CD14-positive monocyte (primary cell): ENCODE data around the gene EXOC8. TPM values are rescaled to one million over a fixed set of nuclear protein-coding genes. Genes with fewer than 3 reads are reported as not detected.

Source experiments
- DNase-seq, 3 donors: peaks; one replicate each; pipeline ENCODE4 v3.0.0-alpha.2; 2011 to 2022
- H2AFZ ChIP-seq: 2 replicates; pipeline ENCODE4 v1.6.0; 2012; ENCODE audit warnings: mild to moderate bottlenecking, low read depth, low read length, inconsistent platforms; ENCODE audit not compliant: insufficient read depth, poor library complexity, severe bottlenecking
- H3K27ac ChIP-seq, 2 donors: 1 replicate in 1 of 2; 2 replicates in 1 of 2; pipeline ENCODE4 v1.5.1; 2012 to 2013; ENCODE audit warnings: low read length in 2 of 2, control low read depth in 1 of 2, inconsistent platforms in 1 of 2, low read depth in 1 of 2, mild to moderate bottlenecking in 1 of 2
- H3K27me3 ChIP-seq, 2 donors: one replicate each; pipeline versions ENCODE4 v1.6.0 to v1.6.1; 2011 to 2013; ENCODE audit warnings: low read length in 2 of 2; ENCODE audit not compliant: control insufficient read depth in 2 of 2, insufficient read depth in 2 of 2
- H3K36me3 ChIP-seq, 2 donors: replicated peaks in 1 of 2; 1 replicate in 1 of 2; 2 replicates in 1 of 2; pipeline versions ENCODE4 v1.5.1 to v1.6.1; 2012 to 2013; ENCODE audit warnings: low read length in 2 of 2, control low read depth in 1 of 2, inconsistent platforms in 1 of 2, mild to moderate bottlenecking in 1 of 2; ENCODE audit not compliant: insufficient read depth in 2 of 2, control insufficient read depth in 1 of 2
- H3K4me1 ChIP-seq, 2 donors: 1 replicate in 1 of 2; 2 replicates in 1 of 2; pipeline versions ENCODE4 v1.5.1 to v1.6.1; 2012 to 2013; ENCODE audit warnings: low read length in 2 of 2, control low read depth in 1 of 2, inconsistent platforms in 1 of 2, mild to moderate bottlenecking in 1 of 2, moderate library complexity in 1 of 2; ENCODE audit not compliant: insufficient read depth in 2 of 2, control insufficient read depth in 1 of 2
- H3K4me2 ChIP-seq: replicated peaks from 2 replicates; pipeline ENCODE3; 2012; ENCODE audit warnings: low read length, moderate library complexity, mild to moderate bottlenecking; ENCODE audit not compliant: poor library complexity, severe bottlenecking; ENCODE audit errors: extremely low read depth
- H3K4me3 ChIP-seq, 3 experiments: fragments of 200-600 bp in 1 of 3; sonication (generic) in 1 of 3; replicated peaks in 1 of 3; 1 replicate in 2 of 3; 2 replicates in 1 of 3; pipeline ENCODE4 v1.5.1; 2011 to 2013; ENCODE audit warnings: low read length in 3 of 3, mild to moderate bottlenecking in 3 of 3, control low read depth in 2 of 3, low read depth in 2 of 3, inconsistent platforms in 1 of 3, moderate library complexity in 1 of 3
- H3K79me2 ChIP-seq: 2 replicates; pipeline ENCODE4 v1.6.0; 2012; ENCODE audit warnings: mild to moderate bottlenecking, control low read depth, inconsistent platforms, low read length, moderate library complexity; ENCODE audit not compliant: insufficient read depth
- H3K9ac ChIP-seq: 2 replicates; pipeline ENCODE4 v1.6.0; 2017; ENCODE audit warnings: low read length, mild to moderate bottlenecking; ENCODE audit not compliant: insufficient read depth, poor library complexity, severe bottlenecking
- H3K9me3 ChIP-seq, 2 donors: replicated peaks in 1 of 2; 1 replicate in 1 of 2; 2 replicates in 1 of 2; pipeline versions ENCODE4 v1.5.1 to v1.6.1; 2012 to 2013; ENCODE audit warnings: low read length in 2 of 2, control low read depth in 1 of 2; ENCODE audit not compliant: control insufficient read depth in 1 of 2, insufficient read depth in 1 of 2
- H4K20me1 ChIP-seq: 2 replicates; pipeline ENCODE4 v1.6.0; 2012; ENCODE audit warnings: mild to moderate bottlenecking, low read length, control low read depth, moderate library complexity; ENCODE audit not compliant: insufficient read depth
- H3K27ac Mint-ChIP-seq, 7 donors: one replicate each; pipeline ENCODE4 v1.8.0; 2020; ENCODE audit warnings: mild to moderate bottlenecking in 7 of 7, mixed read lengths in 7 of 7, moderate library complexity in 6 of 7, inconsistent platforms in 2 of 7
- H3K27me3 Mint-ChIP-seq, 3 donors: one replicate each; pipeline ENCODE4 v1.8.0; 2021 to 2022; ENCODE audit warnings: low read depth in 3 of 3, mild to moderate bottlenecking in 3 of 3, mixed read lengths in 3 of 3, moderate library complexity in 3 of 3, inconsistent platforms in 1 of 3
- H3K36me3 Mint-ChIP-seq, 2 donors: one replicate each; pipeline ENCODE4 v1.8.0; 2020; ENCODE audit warnings: mixed read lengths in 2 of 2, inconsistent platforms in 1 of 2, mild to moderate bottlenecking in 1 of 2
- H3K4me1 Mint-ChIP-seq: one replicate; pipeline ENCODE4 v1.8.0; 2020; ENCODE audit warnings: mild to moderate bottlenecking, mixed read lengths
- H3K4me3 Mint-ChIP-seq, 2 donors: one replicate each; pipeline ENCODE4 v1.8.0; 2020; ENCODE audit warnings: mild to moderate bottlenecking in 2 of 2, mixed read lengths in 2 of 2, moderate library complexity in 1 of 2
- H3K9me3 Mint-ChIP-seq, 7 donors: one replicate each; pipeline ENCODE4 v1.8.0; 2020 to 2022; ENCODE audit warnings: mixed read lengths in 7 of 7, mild to moderate bottlenecking in 6 of 7, moderate library complexity in 6 of 7, inconsistent platforms in 2 of 7
- CTCF ChIP-seq: fragments of 200-600 bp; IDR thresholded peaks from one replicate; pipeline ENCODE4 v1.8.0; 2022; ENCODE audit warnings: antibody characterized with exemption, mild to moderate bottlenecking
- WGBS: methylation state at CpG from one replicate; pipeline ENCODE4 v1.1.5; 2013; ENCODE audit warnings: missing lambda C conversion rate; ENCODE audit not compliant: insufficient coverage; 5-methylcytosine and 5-hydroxymethylcytosine counted together
- intact Hi-C, 2 donors: fragments of 100-400 bp; cut with micrococcal nuclease; formaldehyde crosslinking; loops; one replicate each; pipeline versions ENCODE4 v1.15.0 to v1.15.1; 2023
- polyA plus RNA-seq, 3 donors: library from polyadenylated mRNA; depleted of rRNA in 1 of 3; unstranded in 2 of 3; stranded (reverse) in 1 of 3; fragments of 300-500 nt in 2 of 3; fragments of >200 nt in 1 of 3; fragmentation: Illumina TruSeq in 2 of 3; gene quantifications; 1 replicate in 2 of 3; 2 replicates in 1 of 3; pipeline ENCODE4 v1.2.3, GENCODE V29; 2012 to 2021

Gene EXOC8
- polyA plus RNA-seq, 3 donors: 2.8 to 7.8 (median 3.1) TPM

- Histone ChIP-seq H3K27ac (no peak overlapping the region), H3K9ac (no peak overlapping the region), H3K4me3 (no peak overlapping the region), H2AFZ (no peak overlapping the region), H3K4me2 (no peak overlapping the region), H3K9me3 (no peaks in the 10 kb centered on the region), H3K79me2 (peaks cover 90% of the 10 kb centered on the region), H3K27me3 (no peaks in the 10 kb centered on the region), H3K36me3 (no peaks in the 10 kb centered on the region), H3K4me1 (peaks cover 0 to 5% of the 10 kb centered on the region in 2 donors), H4K20me1 (peaks cover 99% of the 10 kb centered on the region)
- 100% methylated on average over 3 of the region's 3 CpGs for WGBS
- DNase-seq: no peak
- Mint-ChIP-seq H3K9me3 (peaks cover 0 to 4% (median 0%) of the 10 kb centered on the region in 7 donors), H3K4me3 (no peak overlapping the region), H3K4me1 (peaks cover 11% of the 10 kb centered on the region), H3K27me3 (peaks cover 0 to 2% (median 0%) of the 10 kb centered on the region in 3 donors), H3K36me3 (peaks cover 3 to 11% of the 10 kb centered on the region in 2 donors), H3K27ac (no peak overlapping the region)
- intact Hi-C loops: no loop called here
- no peak for TF ChIP-seq CTCF
Measured at GRCh38 chr1:231382426-231382825, 44.8 kb upstream of the EXOC8 start.

- H3K79me2 ChIP-seq: peaks cover 90% of the 10 kb centered on the region
- H3K27ac ChIP-seq: no peak overlapping the region
- H3K4me3 Mint-ChIP-seq: no peak overlapping the region
- peaks cover 0 to 5% of the 10 kb centered on the region in 2 donors for H3K4me1 ChIP-seq
- TF ChIP-seq CTCF: no peak
- no peaks in the 10 kb centered on the region for H3K36me3 ChIP-seq
- no peaks in the 10 kb centered on the region for H3K9me3 ChIP-seq
- H3K4me2 ChIP-seq: no peak overlapping the region
- no peaks in the 10 kb centered on the region for H3K27me3 ChIP-seq
- H3K4me1 Mint-ChIP-seq: peaks cover 18% of the 10 kb centered on the region
- H3K9ac ChIP-seq: no peak overlapping the region
- peaks cover 99% of the 10 kb centered on the region for H4K20me1 ChIP-seq
- WGBS: no CpG with 5 or more reads among the region's 2 CpGs
- intact Hi-C loops: no loop called here
- peaks cover 0 to 4% (median 0%) of the 10 kb centered on the region in 7 donors for H3K9me3 Mint-ChIP-seq
- no peak overlapping the region for H3K4me3 ChIP-seq
- no peak overlapping the region for H2AFZ ChIP-seq
- peaks cover 3 to 11% of the 10 kb centered on the region in 2 donors for H3K36me3 Mint-ChIP-seq
- peaks cover 0 to 2% (median 0%) of the 10 kb centered on the region in 3 donors for H3K27me3 Mint-ChIP-seq
- H3K27ac Mint-ChIP-seq: peak overlapping the region in 3 of 7 donors; percentile 1 to 85 (median 19)
- DNase-seq: no peak
Measured at GRCh38 chr1:231381729-231382128, 44.1 kb upstream of the EXOC8 start.
